ENCODE measurements around the gene DNAJB12.

The DNAJB12 gene

DNA sequence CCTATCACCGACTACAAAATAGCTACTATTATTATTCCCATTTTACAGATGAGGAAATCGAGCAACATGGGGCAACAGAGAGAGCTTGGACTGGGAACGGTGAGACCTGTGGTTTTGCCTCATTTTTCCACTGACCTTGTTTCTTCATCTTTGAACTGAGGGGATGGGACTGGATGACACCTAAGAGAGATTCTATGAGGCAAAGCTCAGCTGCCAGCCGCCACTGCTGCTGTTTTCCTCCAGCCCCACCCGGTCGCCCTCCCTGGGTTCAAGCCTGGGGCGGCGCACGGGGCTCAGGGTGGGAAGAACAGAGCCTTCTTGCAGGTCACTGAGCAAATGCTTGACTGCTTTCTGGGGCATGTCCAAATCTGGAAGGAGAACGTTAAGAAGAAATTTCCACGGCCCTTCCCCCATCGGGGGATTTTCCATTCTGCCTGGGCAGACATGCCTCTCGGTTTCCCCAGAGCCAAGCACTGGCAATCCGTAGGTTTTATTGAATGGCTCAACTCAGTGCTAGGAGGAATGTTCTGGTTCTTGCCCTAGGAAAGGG, 68.7 kb downstream of the DNAJB12 start:
- DNase-seq = no peak

DNA sequence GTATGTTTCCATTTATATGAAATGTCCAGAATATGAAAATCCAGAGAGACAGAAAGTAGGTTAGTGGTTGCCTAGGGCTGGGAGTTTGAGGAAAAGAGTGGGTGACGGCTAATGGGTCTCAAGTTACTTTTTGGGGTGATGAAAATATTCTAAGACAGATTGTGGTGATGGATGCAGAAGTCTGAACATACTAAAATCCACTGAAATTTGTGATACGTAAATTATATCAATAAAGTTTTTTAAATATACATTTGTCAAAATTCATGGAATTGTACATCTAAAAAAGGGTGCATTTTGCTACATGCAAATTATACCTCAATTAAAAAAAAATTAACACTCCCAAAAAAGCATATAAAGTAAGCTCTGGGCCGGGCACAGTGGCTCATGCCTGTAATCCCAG, 71.6 kb downstream of the DNAJB12 start:
- DNase-seq = no peak

Data from effector CD4-positive, alpha-beta T cell (primary cell).